Stimulated activated CD8-positive, alpha-beta memory T cell treated with anti-CD3 and anti-CD28 coated beads, Interleukin-2, amount 100 ng/mL, for 1 hour (primary cell): ENCODE data around the gene ZBTB1.
A peak's percentile ranks its signal among the peaks of the same experiment; 100 is the strongest.

Source experiments
- DNase-seq, 2 donors: peaks; one replicate each; pipeline ENCODE4 v3.0.0-alpha.2; 2020; ENCODE audit warnings: low read depth in 2 of 2

ZBTB1 gene, protein sequence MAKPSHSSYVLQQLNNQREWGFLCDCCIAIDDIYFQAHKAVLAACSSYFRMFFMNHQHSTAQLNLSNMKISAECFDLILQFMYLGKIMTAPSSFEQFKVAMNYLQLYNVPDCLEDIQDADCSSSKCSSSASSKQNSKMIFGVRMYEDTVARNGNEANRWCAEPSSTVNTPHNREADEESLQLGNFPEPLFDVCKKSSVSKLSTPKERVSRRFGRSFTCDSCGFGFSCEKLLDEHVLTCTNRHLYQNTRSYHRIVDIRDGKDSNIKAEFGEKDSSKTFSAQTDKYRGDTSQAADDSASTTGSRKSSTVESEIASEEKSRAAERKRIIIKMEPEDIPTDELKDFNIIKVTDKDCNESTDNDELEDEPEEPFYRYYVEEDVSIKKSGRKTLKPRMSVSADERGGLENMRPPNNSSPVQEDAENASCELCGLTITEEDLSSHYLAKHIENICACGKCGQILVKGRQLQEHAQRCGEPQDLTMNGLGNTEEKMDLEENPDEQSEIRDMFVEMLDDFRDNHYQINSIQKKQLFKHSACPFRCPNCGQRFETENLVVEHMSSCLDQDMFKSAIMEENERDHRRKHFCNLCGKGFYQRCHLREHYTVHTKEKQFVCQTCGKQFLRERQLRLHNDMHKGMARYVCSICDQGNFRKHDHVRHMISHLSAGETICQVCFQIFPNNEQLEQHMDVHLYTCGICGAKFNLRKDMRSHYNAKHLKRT

DNA sequence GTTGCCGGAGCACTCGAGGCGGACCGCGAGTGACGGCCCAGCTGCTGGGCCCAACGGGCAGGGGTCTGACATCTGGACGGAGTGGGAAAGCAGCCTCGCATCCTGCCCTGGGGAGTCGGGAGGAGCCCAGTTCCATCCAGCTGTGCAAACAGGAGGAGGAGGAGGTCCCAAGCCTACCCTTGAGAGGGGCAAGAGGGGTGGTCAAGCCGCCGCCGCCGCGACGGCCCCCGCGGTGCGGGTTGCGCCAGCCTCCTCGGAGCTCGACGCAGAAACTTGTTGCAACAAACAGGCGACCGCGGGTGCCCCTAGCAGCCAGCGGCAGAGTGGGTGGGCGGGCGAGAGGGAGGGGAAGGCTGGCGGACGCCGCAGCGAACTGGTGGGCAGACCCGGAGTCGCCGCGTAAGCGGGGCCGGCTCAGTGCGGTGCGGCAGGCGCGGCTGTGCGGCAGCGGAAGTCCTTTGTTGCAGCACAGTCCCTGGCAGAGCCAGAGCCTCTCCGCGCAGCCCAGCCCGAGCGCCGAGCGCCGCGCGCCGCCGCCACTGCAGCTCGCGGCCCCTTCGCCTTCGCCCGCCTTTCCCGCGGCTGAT, at the start of gene ZBTB1:
ZBTB1 (plus strand) TSS at position 461 of the 587 bp plus-strand sequence. CDS start 16,735 bp downstream, outside the sequence.
- peak; percentile 72 to 73 for DNase-seq

DNA sequence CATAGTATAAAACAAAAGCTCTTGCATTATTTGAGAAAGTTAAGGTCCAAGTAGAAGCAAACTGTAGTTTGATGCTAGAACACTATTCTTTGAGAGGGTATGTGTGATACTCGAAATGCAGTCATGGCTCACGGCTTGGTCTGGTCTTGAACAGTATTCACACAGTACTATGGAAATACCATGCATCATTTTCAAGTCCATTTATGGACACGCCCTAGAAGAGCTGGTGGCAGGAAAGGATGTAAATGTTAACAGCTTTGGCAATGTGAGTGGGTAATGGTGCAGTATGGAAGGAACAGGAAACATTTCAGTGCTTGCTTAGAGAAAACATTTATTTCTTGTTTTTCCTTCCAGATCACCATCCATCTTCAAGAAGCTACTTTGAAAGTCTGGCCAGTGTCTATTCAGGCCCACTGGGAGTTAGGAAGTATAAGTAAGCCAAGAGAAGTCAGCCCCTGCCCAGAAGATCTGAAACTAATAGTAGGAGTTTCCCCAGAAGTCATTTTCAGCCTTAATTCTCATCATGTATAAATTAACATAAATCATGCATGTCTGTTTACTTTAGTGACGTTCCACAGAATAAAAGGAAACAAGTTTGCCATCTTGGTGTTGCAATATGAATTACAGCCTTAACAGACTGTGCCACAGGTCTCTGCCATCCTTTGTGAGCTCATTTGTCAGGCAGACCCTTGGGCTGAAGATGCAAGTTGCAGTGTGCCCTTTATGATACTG, 45.0 kb upstream of the ZBTB1 start:
- no peak for DNase-seq

DNA sequence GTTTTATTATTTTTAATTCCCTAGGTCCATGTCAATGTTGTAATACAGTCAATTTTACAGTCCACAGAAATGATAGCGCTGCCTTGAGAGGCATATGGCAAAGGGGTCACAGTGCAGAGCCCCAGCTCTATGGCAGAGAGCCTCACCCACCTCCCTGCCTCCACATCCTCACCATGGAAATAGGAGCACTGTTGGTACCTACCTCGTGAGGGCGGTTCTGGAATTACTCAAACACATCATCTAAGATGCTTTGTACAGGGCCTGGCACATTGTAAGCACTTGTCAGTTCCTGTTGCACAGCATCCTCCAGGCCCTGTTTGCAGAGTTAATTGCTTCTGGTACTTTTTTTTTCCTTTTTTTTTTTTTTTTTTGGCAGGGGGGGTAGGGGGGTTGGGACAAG, 43.3 kb upstream of the ZBTB1 start:
- no peak for DNase-seq

DNA sequence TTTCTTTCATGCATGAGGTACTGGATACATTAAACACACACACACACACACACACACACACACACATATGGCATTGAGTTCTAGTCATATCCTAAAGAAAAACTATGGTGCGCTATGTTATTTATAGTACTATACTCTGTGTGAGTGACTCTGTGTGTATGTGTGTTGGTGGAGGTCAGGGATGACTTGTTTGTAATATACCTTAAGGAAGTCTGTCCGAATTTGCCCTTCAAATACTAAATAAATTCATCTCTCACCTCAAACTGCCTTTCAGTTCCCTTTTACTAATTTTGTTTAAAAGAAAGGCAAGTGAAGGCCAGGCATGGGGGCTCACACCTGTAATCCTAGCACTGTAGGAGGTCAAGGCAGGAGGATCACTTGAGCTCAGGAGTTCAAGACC, 41.4 kb upstream of the ZBTB1 start:
- no peak for DNase-seq

DNA sequence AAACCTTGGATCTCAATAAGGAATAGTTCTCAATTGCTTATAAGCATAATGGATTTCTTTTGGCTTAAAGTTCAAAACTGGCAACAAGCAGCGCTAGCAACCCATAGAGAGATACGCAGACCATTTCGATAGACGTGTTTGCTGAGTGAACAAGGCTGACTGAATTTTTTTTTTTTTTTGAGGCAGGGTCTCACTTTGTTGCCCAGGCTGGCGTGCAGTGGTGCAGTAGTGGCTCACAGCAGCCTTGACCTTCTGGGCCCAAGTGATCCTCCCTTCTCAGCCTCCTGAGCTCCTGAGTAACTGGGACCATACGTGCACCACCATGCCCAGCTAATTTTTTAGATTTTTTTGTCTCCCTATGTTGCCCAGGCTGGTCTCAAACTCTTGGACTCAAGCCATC, 40.7 kb upstream of the ZBTB1 start:
- no peak for DNase-seq

DNA sequence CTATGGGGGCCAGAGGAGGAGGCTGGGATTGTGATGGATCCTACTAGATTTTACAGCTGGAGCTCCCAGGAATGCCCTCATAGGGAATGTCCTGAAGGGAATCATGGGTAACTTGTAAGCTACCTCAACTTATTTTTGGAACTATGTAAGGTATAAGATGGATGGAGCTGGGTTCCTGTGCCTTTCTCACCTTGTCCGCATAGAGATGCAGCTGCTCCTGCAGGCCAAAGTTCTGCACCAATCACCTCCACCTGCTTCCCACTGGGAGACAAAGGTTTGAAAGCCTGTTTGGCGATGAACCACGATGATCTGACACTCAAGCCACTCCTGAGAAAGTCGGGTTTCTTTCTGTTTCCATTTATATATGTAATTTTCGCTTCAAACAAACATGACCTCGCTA, 39.9 kb upstream of the ZBTB1 start:
- no peak for DNase-seq

DNA sequence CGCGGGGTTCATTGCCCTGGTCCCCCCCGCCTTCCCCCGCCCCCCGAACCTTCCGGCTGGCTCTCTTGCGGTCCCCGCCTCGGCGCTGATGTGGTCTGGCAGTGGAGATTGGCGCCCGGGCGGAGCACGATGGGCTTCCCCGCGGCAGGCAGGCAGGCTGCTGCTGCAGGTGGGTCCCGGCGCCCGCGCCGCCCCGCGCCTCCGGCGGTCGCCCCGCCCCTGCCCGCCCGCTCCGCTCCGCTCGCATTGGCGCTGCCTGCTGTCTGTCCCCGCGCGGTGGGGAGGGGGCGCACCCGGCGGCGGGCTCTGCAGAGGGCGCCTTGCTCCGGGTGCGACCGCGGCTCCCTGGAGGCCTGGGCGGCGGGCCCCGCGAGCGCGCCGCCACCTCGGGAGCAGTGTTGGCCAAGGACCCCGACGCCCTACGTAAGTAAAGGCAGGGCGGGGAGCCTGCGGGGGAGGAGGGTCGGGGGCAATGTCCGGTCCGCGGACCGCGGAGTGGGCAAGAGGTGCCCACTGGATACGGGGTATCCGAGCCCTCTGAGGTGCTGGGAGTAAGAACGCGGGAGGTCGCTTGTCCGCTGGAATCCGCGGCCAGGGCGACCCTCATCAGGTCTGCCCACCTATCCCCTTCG, 39.3 kb upstream of the ZBTB1 start, which contains the start of gene AKAP5:
AKAP5 (plus strand) TSS at position 309 of the 632 bp plus-strand sequence. CDS start 2,896 bp downstream, outside the sequence.
- DNase-seq = peak; percentile 29 to 42

DNA sequence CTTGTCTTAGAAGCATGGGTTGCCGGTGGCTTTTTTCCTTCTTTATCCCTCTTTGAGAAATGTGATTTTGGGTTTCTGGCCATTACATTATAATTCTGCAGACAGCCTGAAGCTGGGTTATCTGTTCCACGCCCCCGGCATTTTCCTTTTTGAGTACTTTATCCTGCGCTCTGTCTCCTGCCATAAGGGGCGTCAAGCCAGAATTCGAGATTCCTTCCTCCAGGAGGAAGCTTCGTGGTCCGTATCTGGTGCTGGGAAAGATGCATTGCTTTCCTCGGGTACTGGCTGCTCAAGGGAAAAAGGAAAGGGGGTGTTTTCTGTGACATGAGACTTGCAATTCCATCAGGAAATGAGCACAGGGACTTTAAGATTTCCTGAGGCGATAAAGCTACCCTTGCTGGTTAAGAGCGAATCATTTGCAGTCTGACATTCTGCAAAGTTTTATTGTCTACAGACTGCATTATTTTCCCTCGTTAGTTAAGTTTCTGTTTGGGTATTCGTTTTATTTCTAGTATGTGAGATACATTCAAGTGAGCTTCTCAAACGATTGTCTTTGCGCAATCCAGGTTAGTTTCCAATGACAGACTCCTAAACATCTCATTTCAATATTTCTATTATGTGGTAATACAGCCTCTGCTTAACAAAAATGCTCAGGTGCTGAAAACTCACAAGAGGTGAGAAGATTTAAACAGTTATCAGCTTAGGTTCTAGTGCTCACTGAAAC, 38.6 kb upstream of the ZBTB1 start:
- no peak for DNase-seq

DNA sequence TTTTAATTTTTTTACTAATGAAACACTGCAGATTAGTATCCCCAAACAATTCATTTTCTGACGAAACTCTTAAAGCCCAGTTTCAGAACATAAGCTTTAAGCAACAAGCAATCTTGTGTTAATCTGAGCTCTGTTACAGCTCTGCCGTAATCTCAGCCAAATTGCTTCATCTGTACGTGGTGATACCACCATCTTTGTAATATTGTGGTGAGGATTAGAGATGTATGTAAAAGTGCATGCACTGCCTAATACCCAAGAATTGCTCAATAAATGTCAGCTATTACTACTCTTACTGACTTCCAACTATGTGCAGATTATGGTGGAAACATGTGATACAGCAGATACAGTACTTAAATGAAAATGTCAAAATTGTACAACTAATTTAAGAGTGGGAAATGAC, 37.5 kb upstream of the ZBTB1 start:
- no peak for DNase-seq

DNA sequence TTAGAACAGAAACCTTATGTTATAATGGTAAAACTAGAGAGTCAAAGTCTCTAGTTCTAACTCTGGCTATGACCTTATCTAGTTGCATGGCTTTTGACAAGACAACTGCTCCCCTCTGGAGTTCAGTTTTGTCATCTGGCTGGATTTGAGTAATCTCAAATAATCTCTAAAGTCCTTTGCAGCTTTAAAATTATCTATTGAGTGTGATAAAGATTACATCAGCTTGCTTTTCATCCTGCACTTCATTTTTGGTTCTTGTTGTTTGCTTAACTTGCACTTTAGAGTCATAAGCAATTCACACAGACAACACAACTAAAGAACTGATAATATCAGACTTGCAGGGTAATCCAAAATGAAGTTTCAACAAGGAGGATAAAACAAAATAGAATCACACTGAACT, 37.0 kb upstream of the ZBTB1 start:
- DNase-seq = no peak

DNA sequence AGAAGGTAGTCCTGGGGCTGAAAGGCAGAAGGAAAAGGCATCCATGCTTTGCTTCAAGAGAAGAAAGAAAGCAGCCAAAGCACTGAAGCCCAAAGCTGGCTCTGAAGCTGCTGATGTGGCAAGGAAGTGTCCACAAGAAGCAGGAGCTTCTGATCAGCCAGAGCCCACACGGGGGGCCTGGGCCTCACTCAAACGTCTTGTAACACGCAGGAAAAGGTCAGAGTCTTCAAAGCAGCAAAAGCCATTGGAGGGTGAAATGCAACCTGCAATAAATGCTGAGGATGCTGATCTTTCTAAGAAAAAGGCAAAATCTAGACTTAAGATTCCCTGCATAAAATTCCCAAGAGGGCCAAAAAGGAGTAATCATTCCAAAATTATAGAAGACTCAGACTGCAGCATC, 36.1 kb upstream of the ZBTB1 start:
- no peak for DNase-seq

DNA sequence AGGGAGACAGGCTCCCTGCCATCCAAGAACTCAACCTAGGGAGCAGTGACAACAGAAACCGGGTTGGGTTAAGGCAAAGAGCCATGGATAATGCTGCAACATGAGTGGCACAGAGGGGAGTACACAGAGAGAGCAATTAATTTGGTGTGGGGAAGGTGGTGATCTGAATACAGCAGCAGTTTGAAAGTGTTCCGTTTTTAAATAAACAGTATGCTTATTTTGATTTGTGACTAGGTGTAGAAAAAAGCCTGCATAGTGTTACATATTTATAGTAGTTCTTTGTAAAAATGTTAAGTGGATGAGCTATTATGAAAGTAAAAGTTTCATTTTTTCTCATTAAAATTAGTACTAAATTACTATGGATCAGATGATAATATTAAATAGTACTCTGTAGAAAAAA, 30.5 kb upstream of the ZBTB1 start:
- DNase-seq = no peak

DNA sequence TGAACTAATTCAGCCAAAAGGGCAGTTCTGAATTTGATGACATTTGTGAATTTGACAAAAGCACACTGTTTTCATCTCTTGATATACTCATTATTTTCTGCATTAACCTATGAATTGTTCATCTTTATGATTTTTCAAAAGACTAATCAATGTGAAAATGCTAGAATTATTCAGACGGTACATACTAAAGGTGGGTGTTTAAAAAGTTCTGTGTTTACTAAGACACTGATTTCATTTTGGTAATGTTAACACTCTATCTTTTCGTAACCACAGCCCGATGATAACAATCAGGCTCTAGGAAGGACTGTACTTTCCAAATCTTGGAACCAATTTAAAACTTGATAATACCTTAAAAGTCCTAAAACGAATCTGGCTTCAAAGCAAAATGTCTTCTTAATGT, 29.9 kb upstream of the ZBTB1 start:
- DNase-seq = no peak

DNA sequence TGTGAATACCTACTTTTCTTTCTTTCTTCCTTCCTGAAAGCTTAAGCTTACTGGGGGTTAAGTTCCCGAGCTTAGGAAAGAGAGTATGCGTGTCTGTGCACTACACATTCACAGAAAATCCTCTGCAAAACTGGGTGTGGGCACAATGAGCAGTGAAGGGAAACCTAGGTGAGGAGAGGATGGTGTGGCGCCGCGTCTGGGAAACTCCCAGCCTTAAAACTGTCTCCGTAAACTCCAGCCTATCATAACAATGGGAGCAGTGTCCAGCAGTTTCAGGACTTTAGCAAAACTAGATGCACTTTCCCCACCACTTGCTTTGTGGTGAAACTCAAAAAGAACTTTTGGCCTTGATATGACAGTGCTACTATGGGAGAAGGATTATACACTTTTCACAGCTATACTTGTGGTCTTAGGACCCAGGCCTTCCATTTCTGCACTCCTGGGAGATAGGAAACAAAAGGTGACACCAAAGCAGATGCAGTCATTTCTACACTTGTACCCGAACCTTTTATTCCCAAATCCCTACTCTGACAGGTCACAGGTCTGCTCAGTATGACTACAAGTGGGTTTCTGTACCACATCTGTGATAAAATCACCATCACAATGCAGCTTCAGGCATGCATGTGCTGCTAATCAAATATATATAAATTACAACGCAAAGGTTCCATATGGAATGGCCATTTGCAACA, 28.8 kb upstream of the ZBTB1 start:
- DNase-seq = no peak

DNA sequence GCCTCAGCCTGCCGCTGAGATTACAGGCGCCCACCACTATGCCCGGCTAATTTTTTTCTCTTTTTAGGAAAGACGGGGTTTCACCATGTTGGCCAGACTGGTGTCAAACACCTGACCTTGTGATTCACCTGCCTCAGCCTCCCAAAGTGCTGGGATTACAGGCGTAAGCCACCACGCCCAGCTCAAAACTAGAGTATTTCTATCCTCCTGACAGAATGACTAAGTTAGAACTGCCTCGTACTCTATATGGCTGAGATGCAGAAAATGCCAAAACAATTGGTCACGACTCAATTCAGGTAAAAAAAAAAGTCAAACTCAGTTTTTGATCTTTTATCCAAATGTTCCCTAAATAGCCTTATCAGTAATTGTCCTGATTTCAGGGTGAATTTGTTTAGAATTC, 28.1 kb upstream of the ZBTB1 start:
- DNase-seq = no peak

DNA sequence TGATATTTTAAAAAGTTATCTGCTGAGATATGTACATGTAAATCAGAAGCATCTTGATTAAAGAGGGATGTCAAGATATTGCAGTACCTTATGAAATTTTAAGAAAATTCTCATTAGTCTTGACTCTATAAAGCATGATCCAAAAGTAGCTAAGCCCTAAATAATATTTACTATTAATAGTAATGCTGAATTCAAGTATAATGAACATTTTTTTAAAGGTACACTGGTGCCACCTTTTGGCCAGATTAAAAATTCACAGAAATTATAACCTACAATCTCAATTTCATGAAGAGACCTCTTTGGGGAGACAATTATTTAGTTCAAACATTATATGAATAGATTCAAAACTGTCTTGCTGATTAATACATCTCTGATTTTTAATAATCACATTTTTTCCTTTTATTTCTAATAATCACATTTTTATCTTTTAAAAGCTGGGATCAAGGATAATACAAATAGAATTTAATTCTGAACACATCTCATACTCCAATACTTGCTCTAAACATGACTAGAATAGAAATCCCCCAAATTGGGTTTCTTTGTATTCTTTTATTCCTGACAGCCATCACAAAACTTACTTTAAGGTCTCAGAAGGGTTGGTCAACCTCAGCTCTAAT, 25.8 kb upstream of the ZBTB1 start:
- DNase-seq = no peak

DNA sequence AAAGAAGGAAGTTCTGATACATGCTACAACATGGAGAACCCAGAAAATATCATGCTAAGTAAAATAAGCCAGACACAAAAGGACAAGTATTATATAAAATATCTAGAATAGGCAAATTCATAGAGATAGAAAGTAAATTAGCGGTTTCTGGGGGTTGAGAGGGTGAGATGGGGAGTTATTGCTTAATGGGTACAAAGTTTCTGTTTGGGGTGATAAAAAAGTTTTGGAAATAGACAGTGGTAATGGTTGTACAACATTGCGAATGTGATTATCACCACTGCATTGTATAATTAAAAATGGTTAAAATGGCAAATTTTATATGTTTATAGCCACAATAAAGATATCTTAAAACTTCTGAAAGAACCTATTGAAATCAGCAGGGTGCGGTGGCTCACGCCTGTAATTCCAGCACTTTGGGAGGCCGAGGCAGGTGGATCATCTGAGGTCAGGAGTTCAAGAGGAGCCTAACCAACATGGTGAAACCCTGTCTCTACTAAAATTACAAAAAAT, 15.9 kb upstream of the ZBTB1 start:
- no peak for DNase-seq

DNA sequence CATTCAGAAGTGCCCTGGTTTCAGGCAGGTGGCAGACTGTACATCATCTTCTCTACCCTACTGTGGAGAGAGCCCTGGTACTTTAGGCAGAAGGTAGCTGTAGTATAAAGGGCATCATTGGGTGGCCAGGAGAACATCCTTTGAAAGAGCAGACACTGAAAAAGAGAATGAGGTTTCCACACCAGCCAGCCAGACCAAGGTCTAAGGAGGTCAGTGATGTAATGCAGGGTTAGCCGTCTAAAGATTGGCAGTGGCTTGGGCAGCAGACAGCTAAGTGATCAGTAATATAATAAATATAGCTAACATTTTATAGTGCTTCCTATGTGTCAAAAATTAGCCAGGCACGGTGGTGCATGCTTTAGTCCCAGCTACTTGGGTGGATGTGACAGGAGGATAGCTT, 12.9 kb upstream of the ZBTB1 start:
- DNase-seq = no peak

DNA sequence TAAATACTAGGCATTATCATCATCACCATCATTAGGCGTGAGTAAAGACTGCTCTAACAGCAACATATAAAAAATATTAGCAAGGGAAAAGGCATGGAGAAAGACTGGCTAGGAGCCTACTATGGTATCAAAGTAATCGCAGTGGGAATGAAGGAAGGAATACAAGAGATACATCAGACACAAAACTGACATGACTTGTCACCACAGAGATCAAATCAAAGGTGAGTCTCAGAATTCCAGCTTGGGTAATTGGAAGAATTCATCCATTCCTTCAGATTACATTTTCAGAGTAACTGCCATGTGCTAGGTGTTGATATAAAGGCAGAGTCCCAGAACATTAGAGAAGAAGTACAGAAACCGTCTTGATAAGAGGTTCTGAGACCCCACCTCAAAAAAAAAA, 11.1 kb upstream of the ZBTB1 start:
- no peak for DNase-seq

DNA sequence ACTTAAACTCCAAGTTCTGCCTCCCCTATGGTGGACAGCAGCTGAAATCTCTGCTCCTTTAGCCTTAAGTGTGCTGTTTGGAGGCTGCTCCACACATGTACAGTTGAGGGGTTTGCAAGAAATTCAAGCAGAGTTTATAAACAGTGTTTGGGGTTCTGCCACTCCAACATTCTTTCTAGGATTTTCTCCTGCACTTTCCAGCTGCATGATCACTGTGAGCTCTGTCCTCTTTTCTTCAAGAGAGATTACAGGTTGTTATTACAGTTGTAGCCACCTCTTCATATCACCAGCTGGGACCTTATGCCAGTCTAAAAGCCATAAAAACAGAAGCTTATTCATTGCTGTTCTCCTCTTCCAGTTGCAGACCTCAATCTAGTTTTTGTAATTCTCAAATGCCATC, 9.3 kb upstream of the ZBTB1 start:
- DNase-seq = no peak
